KMS-11 (cell line): ENCODE results near the gene RERE.
A peak's percentile ranks its signal among the peaks of the same experiment; 100 is the strongest.

Experiments used
- H2AFZ ChIP-seq: fragments of 200-600 bp; sonication (generic); 2 replicates; pipeline ENCODE4 v1.6.1; 2016; ENCODE audit warnings: antibody characterized with exemption, mixed run types, low read depth
- H3K27ac ChIP-seq: fragments of 200-600 bp; sonication (generic); 2 replicates; pipeline ENCODE4 v1.6.1; 2016; ENCODE audit warnings: mild to moderate bottlenecking, mixed run types
- H3K27me3 ChIP-seq: fragments of 200-600 bp; sonication (generic); 2 replicates; pipeline ENCODE4 v1.6.1; 2017; ENCODE audit warnings: mild to moderate bottlenecking, low read depth, mixed run types, moderate library complexity; ENCODE audit not compliant: insufficient read depth
- H3K36me3 ChIP-seq: fragments of 200-600 bp; sonication (generic); 2 replicates; pipeline ENCODE4 v1.6.1; 2017; ENCODE audit warnings: mild to moderate bottlenecking, mixed run types; ENCODE audit not compliant: insufficient read depth
- H3K4me1 ChIP-seq: fragments of 200-600 bp; sonication (generic); 2 replicates; pipeline ENCODE4 v1.6.1; 2016; ENCODE audit warnings: mild to moderate bottlenecking, low read depth, mixed run types; ENCODE audit not compliant: poor library complexity, severe bottlenecking
- H3K4me2 ChIP-seq: fragments of 200-600 bp; sonication (generic); 2 replicates; pipeline ENCODE4 v1.7.0; 2016; ENCODE audit warnings: mild to moderate bottlenecking, mixed run types
- H3K4me3 ChIP-seq: fragments of 200-600 bp; sonication (generic); IDR thresholded peaks from 2 replicates; pipeline ENCODE4 v1.6.1; 2017; ENCODE audit warnings: low read depth, low read length, mixed read lengths; ENCODE audit not compliant: insufficient read depth
- H3K79me2 ChIP-seq: fragments of 200-600 bp; sonication (generic); 2 replicates; pipeline ENCODE4 v1.6.1; 2016; ENCODE audit warnings: low read depth, mixed run types; ENCODE audit not compliant: insufficient read depth
- H3K9ac ChIP-seq: fragments of 200-600 bp; sonication (generic); 2 replicates; pipeline ENCODE4 v1.6.1; 2016; ENCODE audit warnings: mild to moderate bottlenecking, mixed run types
- H4K20me1 ChIP-seq: fragments of 200-600 bp; sonication (generic); 2 replicates; pipeline ENCODE4 v1.6.1; 2016; ENCODE audit warnings: mild to moderate bottlenecking, mixed run types; ENCODE audit not compliant: insufficient read depth
- TF ChIP-seq, protein P1 (sequence below): fragments of 200-600 bp; sonication (generic); conservative IDR thresholded peaks from 2 replicates; pipeline ENCODE4 v1.6.1; 2017; ENCODE audit warnings: low read depth, mild to moderate bottlenecking, antibody characterized with exemption, low read length, moderate library complexity, mixed read lengths

Gene RERE

DNA sequence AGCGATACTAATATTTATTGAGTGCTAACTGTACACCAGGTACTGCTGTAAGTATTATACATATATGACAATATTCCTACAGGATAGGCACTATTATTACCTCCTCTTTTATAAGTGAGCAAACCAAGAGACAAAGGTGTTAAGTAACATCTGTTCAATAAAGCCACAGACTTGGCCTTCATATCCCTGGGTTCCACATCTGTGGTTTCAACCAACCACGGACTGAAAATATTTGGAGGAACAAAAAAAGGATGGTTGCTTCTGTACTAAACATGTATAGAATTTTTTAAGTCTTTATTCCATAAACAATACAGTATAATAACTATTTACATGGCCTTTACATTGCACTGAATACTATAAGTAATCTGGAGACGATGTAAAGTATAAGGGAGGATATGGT lies 95.1 kb downstream of the RERE start:
- Histone ChIP-seq H3K27ac (peak overlapping the region; percentile 26; the same call in 1 of the 2 replicates), H3K9ac (no peak overlapping the region), H3K79me2 (no peaks in the 10 kb centered on the region), H4K20me1 (no peaks in the 10 kb centered on the region), H2AFZ (no peak overlapping the region), H3K4me2 (peak overlapping the region; percentile 76), H3K4me1 (peaks cover 49% of the 10 kb centered on the region), H3K27me3 (no peaks in the 10 kb centered on the region), H3K4me3 (no peak overlapping the region), H3K36me3 (no peaks in the 10 kb centered on the region)
- TF ChIP-seq, protein P1, sequence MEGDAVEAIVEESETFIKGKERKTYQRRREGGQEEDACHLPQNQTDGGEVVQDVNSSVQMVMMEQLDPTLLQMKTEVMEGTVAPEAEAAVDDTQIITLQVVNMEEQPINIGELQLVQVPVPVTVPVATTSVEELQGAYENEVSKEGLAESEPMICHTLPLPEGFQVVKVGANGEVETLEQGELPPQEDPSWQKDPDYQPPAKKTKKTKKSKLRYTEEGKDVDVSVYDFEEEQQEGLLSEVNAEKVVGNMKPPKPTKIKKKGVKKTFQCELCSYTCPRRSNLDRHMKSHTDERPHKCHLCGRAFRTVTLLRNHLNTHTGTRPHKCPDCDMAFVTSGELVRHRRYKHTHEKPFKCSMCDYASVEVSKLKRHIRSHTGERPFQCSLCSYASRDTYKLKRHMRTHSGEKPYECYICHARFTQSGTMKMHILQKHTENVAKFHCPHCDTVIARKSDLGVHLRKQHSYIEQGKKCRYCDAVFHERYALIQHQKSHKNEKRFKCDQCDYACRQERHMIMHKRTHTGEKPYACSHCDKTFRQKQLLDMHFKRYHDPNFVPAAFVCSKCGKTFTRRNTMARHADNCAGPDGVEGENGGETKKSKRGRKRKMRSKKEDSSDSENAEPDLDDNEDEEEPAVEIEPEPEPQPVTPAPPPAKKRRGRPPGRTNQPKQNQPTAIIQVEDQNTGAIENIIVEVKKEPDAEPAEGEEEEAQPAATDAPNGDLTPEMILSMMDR = no peak

DNA sequence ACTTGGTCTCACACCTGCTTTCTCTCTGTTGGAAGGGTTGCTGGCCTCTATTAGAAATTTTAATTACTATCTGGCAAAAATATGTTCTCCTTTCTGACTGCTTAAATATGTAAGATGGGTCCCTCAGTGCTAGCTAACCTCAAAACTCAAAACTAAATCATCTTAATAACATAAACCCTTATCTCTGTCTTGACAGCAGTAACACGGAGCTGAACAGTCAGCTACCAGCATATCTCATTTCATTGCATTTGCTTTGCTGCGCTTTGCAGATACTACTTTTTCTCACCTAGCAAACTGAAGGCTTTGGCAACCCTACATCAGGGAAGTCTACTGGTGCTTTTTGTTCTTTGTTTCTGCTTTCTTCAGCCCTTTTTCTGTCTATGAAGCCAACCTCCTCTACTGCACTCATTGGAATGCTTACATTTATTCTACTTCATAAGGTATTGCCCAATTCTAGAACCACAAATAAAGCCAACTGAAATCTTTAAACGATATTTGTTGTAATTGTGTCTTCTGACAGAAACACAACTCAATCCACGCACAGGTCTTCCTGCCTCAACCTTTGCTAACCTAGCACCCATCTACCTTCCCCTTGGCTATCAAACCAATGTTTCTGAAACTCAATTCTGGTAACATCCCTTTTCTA lies 95.6 kb downstream of the RERE start:
- Histone ChIP-seq H3K4me1 (peaks cover 49% of the 10 kb centered on the region), H3K27me3 (no peaks in the 10 kb centered on the region), H3K4me3 (no peak overlapping the region), H4K20me1 (no peaks in the 10 kb centered on the region), H3K9ac (no peak overlapping the region), H3K27ac (peak overlapping the region; percentile 26; the same call in 1 of the 2 replicates), H3K4me2 (peak overlapping the region; percentile 76), H3K36me3 (no peaks in the 10 kb centered on the region), H2AFZ (no peak overlapping the region), H3K79me2 (no peaks in the 10 kb centered on the region)
- TF ChIP-seq, protein P1 = no peak

DNA sequence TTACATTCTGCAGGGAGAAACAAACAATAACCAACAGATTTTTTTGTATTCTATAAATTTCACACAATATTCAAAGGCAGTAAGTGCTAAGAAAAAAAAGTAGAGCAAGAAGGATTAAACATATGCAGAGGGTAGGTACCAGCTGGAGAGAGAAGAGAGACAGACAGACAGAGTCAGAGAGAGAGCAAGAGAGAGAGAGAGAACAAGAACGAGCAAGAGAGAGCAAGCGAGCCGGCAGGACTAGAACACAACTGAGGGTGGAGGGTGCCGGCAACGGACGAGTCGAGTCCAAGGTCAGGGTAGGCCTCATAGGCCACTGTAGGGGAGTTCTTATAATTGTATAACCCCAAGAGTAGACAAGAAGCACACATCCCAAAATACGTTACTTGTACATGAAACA lies 97.1 kb downstream of the RERE start:
- no peaks in the 10 kb centered on the region for H3K27me3 ChIP-seq
- H3K4me2 ChIP-seq = no peak overlapping the region
- H3K9ac ChIP-seq = no peak overlapping the region
- peaks cover 42% of the 10 kb centered on the region for H3K4me1 ChIP-seq
- no peaks in the 10 kb centered on the region for H4K20me1 ChIP-seq
- no peak overlapping the region for H3K27ac ChIP-seq
- H3K36me3 ChIP-seq = no peaks in the 10 kb centered on the region
- H2AFZ ChIP-seq = no peak overlapping the region
- TF ChIP-seq, protein P1 = no peak
- no peak overlapping the region for H3K4me3 ChIP-seq
- no peaks in the 10 kb centered on the region for H3K79me2 ChIP-seq

DNA sequence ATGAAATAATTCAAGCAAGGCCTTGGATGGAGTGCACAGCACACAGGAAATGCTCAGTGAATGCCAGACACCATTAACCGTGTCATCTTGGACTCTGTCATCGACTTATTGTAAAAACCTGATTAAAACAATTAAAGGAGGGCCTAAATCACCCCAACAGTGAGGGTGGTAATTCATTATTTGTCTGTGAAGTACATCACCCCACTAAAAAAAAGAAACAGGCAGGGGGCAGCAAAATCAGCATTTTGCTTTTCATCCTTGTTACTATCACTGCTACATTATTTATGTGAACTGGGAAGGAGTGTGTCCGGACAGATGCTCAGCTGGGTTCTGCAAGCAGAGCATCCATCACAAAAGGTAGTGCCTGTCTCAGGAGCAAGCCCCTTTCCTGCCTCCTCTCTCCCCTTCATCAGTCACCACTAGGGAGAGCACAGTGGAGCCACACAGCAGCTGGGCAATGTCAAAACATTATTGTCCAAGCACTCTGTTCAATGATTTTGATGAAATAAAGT lies 98.5 kb downstream of the RERE start:
- H3K4me2 ChIP-seq = no peak overlapping the region
- TF ChIP-seq, protein P1 = peak; percentile 43
- H3K79me2 ChIP-seq = no peaks in the 10 kb centered on the region
- H3K4me3 ChIP-seq = no peak overlapping the region
- no peak overlapping the region for H2AFZ ChIP-seq
- H3K4me1 ChIP-seq = peaks cover 29% of the 10 kb centered on the region
- no peaks in the 10 kb centered on the region for H3K36me3 ChIP-seq
- H3K27me3 ChIP-seq = no peaks in the 10 kb centered on the region
- H4K20me1 ChIP-seq = no peaks in the 10 kb centered on the region
- no peak overlapping the region for H3K27ac ChIP-seq
- H3K9ac ChIP-seq = no peak overlapping the region
